Measurements from ENCODE around the gene DBET. TPM values are rescaled to one million over a fixed set of nuclear protein-coding genes. Genes with fewer than 3 reads are reported as not detected.
"Not testable (repeated sequence)": the region's sequence is repeated elsewhere in the genome, so short reads cannot be mapped to it uniquely, and the experiment has no call there.

Gene DBET
- total RNA-seq, 1 donor from 2014 or later, result not detected

- not testable (repeated sequence) for H3K27me3 Mint-ChIP-seq (ENCODE audit: low read depth); H3K36me3 Mint-ChIP-seq (ENCODE audit: low read depth); H3K27ac Mint-ChIP-seq (ENCODE audit: unreplicated experiment); DNase-seq (ENCODE audit: low read depth, low spot score); H3K4me1 Mint-ChIP-seq; H3K9me3 Mint-ChIP-seq; H3K4me3 Mint-ChIP-seq
These were observed 23.4 kb upstream of the DBET start for GRCh38 chr4:190040873-190041272.

- not testable (repeated sequence) for H3K4me1 Mint-ChIP-seq
These were observed 16.7 kb upstream of the DBET start for GRCh38 chr4:190047627-190048026.

GRCh38 chr4:190049378-190050239, 14.7 kb upstream of the DBET start:
- H3K36me3 Mint-ChIP-seq (ENCODE audit: low read depth); DNase-seq (ENCODE audit: low read depth, low spot score); H3K4me1 Mint-ChIP-seq; H3K4me3 Mint-ChIP-seq; H3K9me3 Mint-ChIP-seq; H3K27me3 Mint-ChIP-seq (ENCODE audit: low read depth); H3K27ac Mint-ChIP-seq (ENCODE audit: unreplicated experiment): not testable (repeated sequence)

More at GRCh38 chr4:190047627-190048026, 16.7 kb upstream of the DBET start:
- not testable (repeated sequence) for DNase-seq (ENCODE audit: low read depth, low spot score); H3K27ac Mint-ChIP-seq (ENCODE audit: unreplicated experiment); H3K4me3 Mint-ChIP-seq; H3K27me3 Mint-ChIP-seq (ENCODE audit: low read depth); H3K36me3 Mint-ChIP-seq (ENCODE audit: low read depth); H3K9me3 Mint-ChIP-seq

GRCh38 chr4:190058997-190059396, 5.3 kb upstream of the DBET start:
- H3K9me3 Mint-ChIP-seq; DNase-seq (ENCODE audit: low read depth, low spot score); H3K36me3 Mint-ChIP-seq (ENCODE audit: low read depth); H3K4me3 Mint-ChIP-seq; H3K27ac Mint-ChIP-seq (ENCODE audit: unreplicated experiment); H3K4me1 Mint-ChIP-seq; H3K27me3 Mint-ChIP-seq (ENCODE audit: low read depth): not testable (repeated sequence)

- not testable (repeated sequence) for H3K27ac Mint-ChIP-seq (ENCODE audit: unreplicated experiment); H3K9me3 Mint-ChIP-seq; DNase-seq (ENCODE audit: low read depth, low spot score); H3K4me3 Mint-ChIP-seq; H3K36me3 Mint-ChIP-seq (ENCODE audit: low read depth); H3K4me1 Mint-ChIP-seq; H3K27me3 Mint-ChIP-seq (ENCODE audit: low read depth)
These were observed 503 bp downstream of the DBET start for GRCh38 chr4:190064805-190065204.

- H3K4me1 Mint-ChIP-seq; H3K27ac Mint-ChIP-seq (ENCODE audit: unreplicated experiment); H3K9me3 Mint-ChIP-seq; H3K36me3 Mint-ChIP-seq (ENCODE audit: low read depth); H3K27me3 Mint-ChIP-seq (ENCODE audit: low read depth); H3K4me3 Mint-ChIP-seq; DNase-seq (ENCODE audit: low read depth, low spot score): not testable (repeated sequence)
These were observed 4.0 kb downstream of the DBET start for GRCh38 chr4:190068351-190068750.

- DNase-seq (ENCODE audit: low read depth, low spot score); H3K36me3 Mint-ChIP-seq (ENCODE audit: low read depth); H3K9me3 Mint-ChIP-seq; H3K27ac Mint-ChIP-seq (ENCODE audit: unreplicated experiment); H3K27me3 Mint-ChIP-seq (ENCODE audit: low read depth); H3K4me3 Mint-ChIP-seq; H3K4me1 Mint-ChIP-seq: not testable (repeated sequence)
These were observed 28.8 kb downstream of the DBET start for GRCh38 chr4:190093052-190093451.

GRCh38 chr4:190094031-190094430, 29.7 kb downstream of the DBET start:
- H3K9me3 Mint-ChIP-seq; H3K4me3 Mint-ChIP-seq; H3K36me3 Mint-ChIP-seq (ENCODE audit: low read depth); DNase-seq (ENCODE audit: low read depth, low spot score); H3K4me1 Mint-ChIP-seq; H3K27me3 Mint-ChIP-seq (ENCODE audit: low read depth); H3K27ac Mint-ChIP-seq (ENCODE audit: unreplicated experiment): not testable (repeated sequence)

GRCh38 chr4:190095335-190095734, 31.0 kb downstream of the DBET start:
- H3K4me3 Mint-ChIP-seq; H3K4me1 Mint-ChIP-seq; DNase-seq (ENCODE audit: low read depth, low spot score); H3K27ac Mint-ChIP-seq (ENCODE audit: unreplicated experiment); H3K36me3 Mint-ChIP-seq (ENCODE audit: low read depth); H3K27me3 Mint-ChIP-seq (ENCODE audit: low read depth); H3K9me3 Mint-ChIP-seq: not testable (repeated sequence)

GRCh38 chr4:190099605-190100004, 35.3 kb downstream of the DBET start:
- H3K4me3 Mint-ChIP-seq; DNase-seq (ENCODE audit: low read depth, low spot score); H3K27ac Mint-ChIP-seq (ENCODE audit: unreplicated experiment); H3K36me3 Mint-ChIP-seq (ENCODE audit: low read depth); H3K27me3 Mint-ChIP-seq (ENCODE audit: low read depth); H3K4me1 Mint-ChIP-seq; H3K9me3 Mint-ChIP-seq: not testable (repeated sequence)

GRCh38 chr4:190101525-190101924, 37.2 kb downstream of the DBET start:
- DNase-seq (ENCODE audit: low read depth, low spot score), result not testable (repeated sequence)

GRCh38 chr4:190106191-190106590, 41.9 kb downstream of the DBET start:
- not testable (repeated sequence) for DNase-seq (ENCODE audit: low read depth, low spot score); H3K27me3 Mint-ChIP-seq (ENCODE audit: low read depth); H3K9me3 Mint-ChIP-seq; H3K36me3 Mint-ChIP-seq (ENCODE audit: low read depth); H3K27ac Mint-ChIP-seq (ENCODE audit: unreplicated experiment); H3K4me3 Mint-ChIP-seq; H3K4me1 Mint-ChIP-seq

More at GRCh38 chr4:190101525-190101924, 37.2 kb downstream of the DBET start:
- H3K27me3 Mint-ChIP-seq (ENCODE audit: low read depth); H3K27ac Mint-ChIP-seq (ENCODE audit: unreplicated experiment); H3K4me1 Mint-ChIP-seq; H3K36me3 Mint-ChIP-seq (ENCODE audit: low read depth); H3K4me3 Mint-ChIP-seq; H3K9me3 Mint-ChIP-seq: not testable (repeated sequence)

GRCh38 chr4:190106611-190107480, 42.5 kb downstream of the DBET start:
- H3K9me3 Mint-ChIP-seq; H3K27ac Mint-ChIP-seq (ENCODE audit: unreplicated experiment); DNase-seq (ENCODE audit: low read depth, low spot score); H3K4me3 Mint-ChIP-seq; H3K4me1 Mint-ChIP-seq; H3K27me3 Mint-ChIP-seq (ENCODE audit: low read depth); H3K36me3 Mint-ChIP-seq (ENCODE audit: low read depth): not testable (repeated sequence)

All from neural crest cell (in vitro differentiated cells).